K562 (cell line): ENCODE results near the gene TBC1D2. TPM values are rescaled to one million over a fixed set of nuclear protein-coding genes. Genes with fewer than 3 reads are reported as not detected.

Experiments used
- ATF2 ChIP-seq: sonication (generic); formaldehyde crosslinking; IDR thresholded peaks from 2 replicates; pipeline ENCODE4 v1.8.1; 2022; ENCODE audit warnings: missing genetic modification reagents
- ATF7 ChIP-seq: fragments of 450-650 bp; IDR thresholded peaks from 2 replicates; pipeline ENCODE4 v1.7.1; 2014; ENCODE audit warnings: mild to moderate bottlenecking, moderate library complexity
- BHLHE40 ChIP-seq: IDR thresholded peaks from 2 replicates; pipeline ENCODE4 v1.6.1; 2011; ENCODE audit warnings: low read length, improper control_type of control experiment
- CTCF ChIP-seq, 3 experiments: IDR thresholded peaks in 2 of 3; conservative IDR thresholded peaks in 1 of 3; 2 replicates each; pipeline ENCODE4 v1.5.1; 2011 to 2012; ENCODE audit warnings: low read length in 3 of 3, mild to moderate bottlenecking in 3 of 3, control low read depth in 2 of 3, improper control_type of control experiment in 1 of 3, inconsistent platforms in 1 of 3, low read depth in 1 of 3, mixed read lengths in 1 of 3, moderate library complexity in 1 of 3; ENCODE audit not compliant: insufficient read depth in 2 of 3
- EHMT2 ChIP-seq: fragments of 450-650 bp; IDR thresholded peaks from 2 replicates; pipeline ENCODE4 v1.6.1; 2018; ENCODE audit warnings: antibody characterized with exemption
- GABPB2 ChIP-seq: fragments of 250-450 bp; sonication (Bioruptor Pico); conservative IDR thresholded peaks from 2 replicates; pipeline ENCODE4 v1.5.1; 2021; ENCODE audit warnings: mild to moderate bottlenecking
- HNRNPL ChIP-seq: fragments of 200-400 bp; formaldehyde crosslinking; IDR thresholded peaks from 2 replicates; pipeline ENCODE4 v1.6.1; 2017; ENCODE audit warnings: low read depth, mild to moderate bottlenecking, low read length
- KAT7 ChIP-seq: sonication (generic); formaldehyde crosslinking; IDR thresholded peaks from 2 replicates; pipeline ENCODE4 v1.8.0; 2022; ENCODE audit warnings: missing genetic modification reagents, mild to moderate bottlenecking, borderline replicate concordance
- MTA1 ChIP-seq: fragments of 450-650 bp; IDR thresholded peaks from 2 replicates; pipeline ENCODE4 v1.6.1; 2017; ENCODE audit warnings: borderline replicate concordance
- NRF1 ChIP-seq, 2 experiments: fragments of 450-650 bp; IDR thresholded peaks in 1 of 2; conservative IDR thresholded peaks in 1 of 2; 2 replicates each; pipeline ENCODE4 v1.6.1; 2014; ENCODE audit warnings: mild to moderate bottlenecking in 2 of 2
- RBM34 ChIP-seq: fragments of 200-400 bp; formaldehyde crosslinking; IDR thresholded peaks from 2 replicates; pipeline ENCODE4 v1.6.1; 2018; ENCODE audit warnings: low read length, borderline replicate concordance; ENCODE audit not compliant: insufficient read depth
- SRF ChIP-seq, 2 experiments: fragments of 250-450, 450-650 bp in 1 of 2; sonication (Bioruptor Pico) in 1 of 2; sonication (generic) in 1 of 2; formaldehyde crosslinking; IDR thresholded peaks; 2 replicates each; pipeline versions ENCODE4 v1.5.0 to v1.5.1; 2020 to 2022; ENCODE audit warnings: mild to moderate bottlenecking in 1 of 2, missing genetic modification reagents in 1 of 2
- SRSF3 ChIP-seq: fragments of 200-400 bp; formaldehyde crosslinking; IDR thresholded peaks from 2 replicates; pipeline ENCODE4 v1.6.1; 2016; ENCODE audit warnings: mild to moderate bottlenecking, low read length, moderate library complexity; ENCODE audit not compliant: insufficient read depth
- ZBTB12 ChIP-seq: fragments of 250-450 bp; sonication (Bioruptor Pico); IDR thresholded peaks from 2 replicates; pipeline ENCODE4 v1.4.0; 2020
- ZFP36 ChIP-seq: fragments of 150-350 bp; IDR thresholded peaks from 2 replicates; pipeline ENCODE4 v1.6.1; 2018; ENCODE audit warnings: low read length, low read depth; ENCODE audit not compliant: partially characterized antibody
- ZNF217 ChIP-seq: sonication (generic); formaldehyde crosslinking; IDR thresholded peaks from 2 replicates; pipeline ENCODE4 v1.8.0; 2022; ENCODE audit warnings: mild to moderate bottlenecking, missing genetic modification reagents
- ZNF232 ChIP-seq: sonication (generic); formaldehyde crosslinking; IDR thresholded peaks from 2 replicates; pipeline ENCODE4 v1.8.0; 2022; ENCODE audit warnings: mild to moderate bottlenecking, missing genetic modification reagents
- ZNF280A ChIP-seq: fragments of 450-650 bp; IDR thresholded peaks from 2 replicates; pipeline ENCODE4 v1.6.1; 2018; ENCODE audit warnings: mild to moderate bottlenecking, low read depth; ENCODE audit not compliant: partially characterized antibody
- ZNF398 ChIP-seq: fragments of 250-450 bp; sonication (Bioruptor Pico); IDR thresholded peaks from 2 replicates; pipeline ENCODE4 v1.8.0; 2021; ENCODE audit warnings: moderate library complexity, mild to moderate bottlenecking, inconsistent platforms
- ZNF436 ChIP-seq: fragments of 250-450, 450-650 bp; sonication (Bioruptor Pico); formaldehyde crosslinking; IDR thresholded peaks from 2 replicates; pipeline ENCODE4 v1.7.0; 2020; ENCODE audit warnings: mild to moderate bottlenecking
- polyA plus RNA-seq, 8 experiments: library from polyadenylated mRNA; depleted of rRNA in 4 of 8; stranded (reverse) in 5 of 8; unstranded in 3 of 8; fragments of >200 nt; fragmentation: Nextera tagmentation in 2 of 8; fragmentation: Illumina TruSeq in 1 of 8; extraction: Ambion mirVana in 2 of 8; extraction: Trizol in 1 of 8; gene quantifications; 2 replicates each; pipeline versions ENCODE4 v1.2.1 to v1.2.3, GENCODE V29; 2011 to 2014; ENCODE audit warnings: inconsistent platforms in 1 of 8, missing spikeins in 1 of 8
- total RNA-seq, 7 experiments: library from RNA; depleted of rRNA in 6 of 7; stranded (reverse); fragments of >200 nt in 6 of 7; fragmentation: Illumina TruSeq in 2 of 7; extraction: Trizol in 2 of 7; gene quantifications; 2 replicates each; pipeline versions ENCODE4 v1.2.1 to v1.2.3, GENCODE V29; 2011 to 2021; ENCODE audit warnings: low replicate concordance in 1 of 7

The TBC1D2 gene
- total and polyA plus RNA-seq, 9 of the 15 experiments (the other 6 are each of a cell fraction or from before 2014, with no cell fraction given) = 0.10 to 7.0 (median 2.5) TPM

- TF ChIP-seq ZNF436 (CRISPR knock-in tag) (no peak), NRF1 (conservative IDR thresholded peaks at IDR 0.05 in 1 of 2, IDR thresholded peaks at IDR 0.05 in 1 of 2) (no peak), ZNF232 (CRISPR knock-in tag) (0 out of 2 replicates have a peak, but pooled peaks have one; percentile 10), GABPB2 (CRISPR knock-in tag) (no peak), ZBTB12 (CRISPR knock-in tag) (no peak), ZNF398 (CRISPR knock-in tag) (no peak), SRF (CRISPR knock-in tag; IDR thresholded peaks at IDR 0.05) (no peak), ZFP36 (no peak), SRSF3 (no peak), ATF2 (CRISPR knock-in tag) (no peak), ZNF280A (no peak), RBM34 (no peak), CTCF (IDR thresholded peaks at IDR 0.05 in 2 of 3, conservative IDR thresholded peaks at IDR 0.05 in 1 of 3; ENCODE audit: insufficient read depth in 2 of 3, low read depth in 1 of 3, low read length in 3 of 3) (no peak), ATF7 (0 out of 2 replicates have a peak, but pooled peaks have one; percentile 5), ZNF217 (CRISPR knock-in tag) (no peak), MTA1 (no peak), HNRNPL (no peak), EHMT2 (no peak), KAT7 (CRISPR knock-in tag) (peak; percentile 53; the same call in 1 of the 2 replicates), BHLHE40 (no peak)
These were observed 63.6 kb downstream of the TBC1D2 start (continued) for GRCh38 chr9:98191671-98192502.
